WERI-Rb-1 (cell line): ENCODE measurements around the gene TMEM132D.

Source experiments
- DNase-seq: peaks from one replicate; pipeline ENCODE4 v3.0.0-alpha.2; 2020
- H3K27ac ChIP-seq: fragments of 250-450 bp; sonication (Bioruptor Pico); 2 replicates; pipeline ENCODE4 v1.5.1; 2020; ENCODE audit warnings: mild to moderate bottlenecking, moderate library complexity
- H3K27me3 ChIP-seq: fragments of 250-450 bp; sonication (Bioruptor Pico); 2 replicates; pipeline ENCODE4 v1.5.1; 2021; ENCODE audit warnings: mild to moderate bottlenecking, low read depth, moderate library complexity; ENCODE audit not compliant: insufficient read depth, severe bottlenecking
- H3K36me3 ChIP-seq: fragments of 250-450 bp; sonication (Bioruptor Pico); 2 replicates; pipeline ENCODE4 v1.5.1; 2020; ENCODE audit warnings: mild to moderate bottlenecking, moderate library complexity
- H3K4me3 ChIP-seq: 2 replicates; pipeline ENCODE4 v1.5.1; 2011; ENCODE audit warnings: low read depth, mild to moderate bottlenecking, control low read depth, low read length
- H3K9me3 ChIP-seq: fragments of 250-450 bp; sonication (Bioruptor Pico); 2 replicates; pipeline ENCODE4 v1.5.1; 2021; ENCODE audit warnings: mild to moderate bottlenecking, moderate library complexity; ENCODE audit not compliant: severe bottlenecking
- TF ChIP-seq, protein P1 (sequence below): IDR thresholded peaks from 2 replicates; pipeline ENCODE4 v1.5.1; 2011; ENCODE audit warnings: low read depth, mild to moderate bottlenecking, control low read depth, inconsistent platforms, low read length

Gene TMEM132D

DNA sequence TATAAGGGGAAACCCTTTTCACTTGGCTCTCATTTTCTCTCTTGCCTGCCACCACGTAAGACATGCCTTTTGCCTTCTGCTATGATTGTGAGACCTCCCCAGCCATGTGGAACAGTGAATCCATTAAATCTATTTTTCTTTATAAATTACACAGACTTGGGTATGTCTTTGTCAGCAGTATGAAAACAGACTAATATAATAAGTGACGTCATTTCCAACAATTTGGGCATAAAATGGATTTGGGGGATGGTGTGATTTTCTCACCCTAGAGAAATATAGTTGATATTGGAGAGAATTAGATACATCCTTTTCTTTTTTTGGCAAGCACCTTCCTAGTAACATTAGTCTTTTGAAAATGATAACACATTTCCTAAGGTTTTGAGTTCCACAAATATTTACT lies 490.5 kb downstream of the TMEM132D start:
- DNase-seq: no peak
- Histone ChIP-seq H3K9me3 (no peaks in the 10 kb centered on the region), H3K4me3 (no peak overlapping the region), H3K36me3 (no peaks in the 10 kb centered on the region), H3K27me3 (no peaks in the 10 kb centered on the region), H3K27ac (no peak overlapping the region)
- TF ChIP-seq, protein P1, sequence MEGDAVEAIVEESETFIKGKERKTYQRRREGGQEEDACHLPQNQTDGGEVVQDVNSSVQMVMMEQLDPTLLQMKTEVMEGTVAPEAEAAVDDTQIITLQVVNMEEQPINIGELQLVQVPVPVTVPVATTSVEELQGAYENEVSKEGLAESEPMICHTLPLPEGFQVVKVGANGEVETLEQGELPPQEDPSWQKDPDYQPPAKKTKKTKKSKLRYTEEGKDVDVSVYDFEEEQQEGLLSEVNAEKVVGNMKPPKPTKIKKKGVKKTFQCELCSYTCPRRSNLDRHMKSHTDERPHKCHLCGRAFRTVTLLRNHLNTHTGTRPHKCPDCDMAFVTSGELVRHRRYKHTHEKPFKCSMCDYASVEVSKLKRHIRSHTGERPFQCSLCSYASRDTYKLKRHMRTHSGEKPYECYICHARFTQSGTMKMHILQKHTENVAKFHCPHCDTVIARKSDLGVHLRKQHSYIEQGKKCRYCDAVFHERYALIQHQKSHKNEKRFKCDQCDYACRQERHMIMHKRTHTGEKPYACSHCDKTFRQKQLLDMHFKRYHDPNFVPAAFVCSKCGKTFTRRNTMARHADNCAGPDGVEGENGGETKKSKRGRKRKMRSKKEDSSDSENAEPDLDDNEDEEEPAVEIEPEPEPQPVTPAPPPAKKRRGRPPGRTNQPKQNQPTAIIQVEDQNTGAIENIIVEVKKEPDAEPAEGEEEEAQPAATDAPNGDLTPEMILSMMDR: no peak

DNA sequence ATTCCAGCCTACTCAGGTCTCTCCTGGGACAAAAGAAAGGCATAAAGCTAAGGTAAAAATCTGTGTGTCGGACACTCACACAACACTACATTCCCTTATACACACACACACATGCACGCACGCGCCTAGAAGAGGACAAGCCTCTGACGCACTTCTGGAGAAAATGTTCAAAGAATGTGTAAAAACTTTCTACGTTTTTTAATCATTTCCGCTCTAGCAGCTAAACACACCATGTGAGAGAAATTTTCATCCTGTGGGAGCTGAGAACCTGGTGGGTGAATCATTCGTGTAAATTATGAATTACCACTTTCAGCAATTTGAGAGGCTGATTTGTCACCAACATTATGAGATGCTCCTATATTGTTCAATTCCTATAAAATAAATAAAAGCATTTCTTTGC lies 494.5 kb downstream of the TMEM132D start:
- H3K27ac ChIP-seq: no peak overlapping the region
- H3K9me3 ChIP-seq: no peaks in the 10 kb centered on the region
- TF ChIP-seq, protein P1: no peak
- no peaks in the 10 kb centered on the region for H3K27me3 ChIP-seq
- H3K36me3 ChIP-seq: no peaks in the 10 kb centered on the region
- H3K4me3 ChIP-seq: no peak overlapping the region
- DNase-seq: no peak

DNA sequence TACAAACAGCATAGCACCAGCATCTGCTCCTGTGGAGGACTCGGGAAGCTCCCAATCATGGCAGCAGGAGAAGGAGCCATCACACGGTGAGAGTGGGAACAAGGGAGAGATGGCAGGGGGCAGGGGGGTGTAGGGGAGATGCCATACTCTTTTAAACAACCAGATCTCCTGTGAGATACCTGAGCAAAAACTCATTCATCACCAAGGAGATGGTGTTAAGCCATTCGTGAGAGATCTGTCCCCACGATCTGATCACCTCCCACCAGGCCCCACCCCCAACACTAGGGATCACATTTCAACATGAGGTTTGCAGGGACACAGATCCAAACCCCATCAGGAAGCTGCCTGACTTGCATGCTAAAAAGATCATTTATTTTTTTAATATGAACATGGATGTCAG lies 499.3 kb downstream of the TMEM132D start:
- Histone ChIP-seq H3K36me3 (no peaks in the 10 kb centered on the region), H3K27ac (no peak overlapping the region), H3K27me3 (no peaks in the 10 kb centered on the region), H3K4me3 (no peak overlapping the region), H3K9me3 (no peaks in the 10 kb centered on the region)
- TF ChIP-seq, protein P1: no peak
- no peak for DNase-seq

DNA sequence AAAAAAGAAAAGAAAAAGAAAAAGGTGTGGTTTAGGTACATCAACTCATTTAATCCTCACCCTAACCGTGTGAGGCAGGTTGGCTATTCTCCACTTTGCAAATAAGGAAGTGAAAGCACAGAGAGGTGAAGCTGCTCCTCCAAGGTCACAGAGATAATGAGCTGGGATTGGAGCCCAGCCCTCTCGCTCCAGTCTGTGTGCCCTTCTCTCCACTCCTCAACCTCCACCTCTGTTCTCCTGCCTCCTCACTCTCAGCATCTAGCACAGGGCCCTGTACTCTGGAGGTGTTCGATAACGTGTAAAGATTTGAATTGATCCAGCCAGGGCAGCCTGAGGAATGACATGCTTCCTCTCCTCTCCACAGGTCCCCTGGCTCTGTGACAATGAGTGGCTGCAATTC lies 502.3 kb downstream of the TMEM132D start:
- DNase-seq: no peak
- H3K27me3 ChIP-seq: no peaks in the 10 kb centered on the region
- no peaks in the 10 kb centered on the region for H3K9me3 ChIP-seq
- no peaks in the 10 kb centered on the region for H3K36me3 ChIP-seq
- TF ChIP-seq, protein P1: no peak
- H3K4me3 ChIP-seq: no peak overlapping the region
- no peak overlapping the region for H3K27ac ChIP-seq

DNA sequence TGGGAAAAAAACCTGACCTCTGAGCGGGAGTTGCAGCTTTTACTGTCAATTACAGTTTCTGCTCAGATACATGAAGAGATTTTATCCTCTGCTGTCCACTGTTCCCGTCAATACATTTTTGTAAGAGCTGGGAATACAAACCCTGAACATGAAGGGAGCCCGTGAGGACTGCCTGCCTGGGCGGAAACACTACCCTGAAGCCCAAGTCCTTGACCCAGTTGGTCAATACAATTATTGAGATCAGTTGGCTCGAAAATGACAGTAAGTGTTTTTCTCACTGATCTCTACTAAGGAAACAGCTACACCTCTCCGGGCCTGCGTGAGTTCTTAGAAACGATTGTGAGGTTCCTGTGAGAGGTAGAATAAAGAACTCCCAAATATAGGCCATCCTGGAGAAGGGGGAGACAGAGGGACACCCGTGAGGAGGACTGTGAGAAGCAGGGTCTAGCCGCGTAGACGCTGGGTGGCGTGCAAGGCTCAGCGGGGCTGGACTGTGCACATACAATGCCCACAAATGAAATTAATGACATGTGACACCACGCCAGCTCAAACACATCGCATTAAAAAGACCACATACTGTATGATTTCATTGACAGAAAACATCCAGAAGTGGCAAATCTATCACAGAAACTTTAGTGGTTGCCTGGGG lies 509.5 kb downstream of the TMEM132D start:
- Histone ChIP-seq H3K4me3 (no peak overlapping the region), H3K36me3 (no peaks in the 10 kb centered on the region), H3K27ac (no peak overlapping the region), H3K27me3 (no peaks in the 10 kb centered on the region), H3K9me3 (no peaks in the 10 kb centered on the region)
- DNase-seq: no peak
- TF ChIP-seq, protein P1: no peak

DNA sequence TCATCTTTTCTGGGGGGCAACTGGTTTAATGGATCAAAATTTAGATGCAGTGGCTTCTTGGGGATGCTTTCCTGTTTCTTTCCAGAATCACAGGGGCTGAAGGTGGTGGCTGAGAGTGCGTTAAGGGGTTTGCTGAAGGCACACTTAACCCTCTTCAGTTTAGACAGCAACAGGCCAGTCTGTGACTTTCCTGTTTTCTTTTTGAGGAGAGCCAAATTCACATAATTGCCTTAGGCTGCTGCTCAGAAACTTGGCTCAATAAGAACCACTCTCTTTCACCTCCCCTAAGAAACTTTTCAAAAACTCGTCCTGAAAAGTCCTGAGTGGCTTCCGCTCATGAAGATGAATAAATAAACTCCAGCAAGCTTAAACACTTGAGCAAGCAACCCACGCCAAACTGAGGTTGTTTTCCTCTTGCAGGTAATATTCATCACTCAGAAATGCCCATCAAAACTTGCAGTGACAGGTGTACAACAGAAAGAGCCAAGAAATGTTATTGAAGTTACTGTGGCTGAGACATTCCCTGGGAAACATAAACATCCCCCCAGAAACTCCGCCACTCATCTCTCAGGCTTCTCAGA lies 510.4 kb downstream of the TMEM132D start:
- Histone ChIP-seq H3K36me3 (no peaks in the 10 kb centered on the region), H3K4me3 (no peak overlapping the region), H3K9me3 (no peaks in the 10 kb centered on the region), H3K27me3 (no peaks in the 10 kb centered on the region), H3K27ac (no peak overlapping the region)
- no peak for DNase-seq
- TF ChIP-seq, protein P1: no peak
